CD4-positive, alpha-beta T cell (primary cell): Measurements from ENCODE around the gene GFOD1. TPM values are rescaled to one million over a fixed set of nuclear protein-coding genes. Genes with fewer than 3 reads are reported as not detected.
A peak's percentile ranks its signal among the peaks of the same experiment; 100 is the strongest.

Experiments
- ATAC-seq: fragments of 200-7000 bp; cut with Tn5 transposase; one replicate; pipeline ENCODE4 v1.10.0; 2022; ENCODE audit warnings: mild to moderate bottlenecking; ENCODE audit not compliant: poor library complexity
- CTCF ChIA-PET: fragments of 350-600 bp; sonication (Branson Sonifier 250); formaldehyde crosslinking; loops from one replicate; lab custom pipeline; 2021; ENCODE audit warnings: antibody characterized with exemption, inconsistent platforms; lab: Charles Lee
- POLR2A ChIA-PET: fragments of 350-600 bp; sonication (Branson Sonifier 250); formaldehyde crosslinking; loops from one replicate; lab custom pipeline; 2021; ENCODE audit warnings: antibody characterized with exemption, inconsistent platforms; lab: Charles Lee
- DNase-seq, 14 experiments: peaks; one replicate each; pipeline ENCODE4 v3.0.0-alpha.2; 2013 to 2020; ENCODE audit warnings: mixed read lengths in 2 of 14
- H3K27ac ChIP-seq, 2 donors: one replicate each; pipeline versions ENCODE4 v1.5.1 to v1.7.0; 2013; ENCODE audit warnings: low read length in 2 of 2, low read depth in 1 of 2, mild to moderate bottlenecking in 1 of 2
- H3K27me3 ChIP-seq, 2 experiments: 1 replicate in 1 of 2; 2 replicates in 1 of 2; pipeline versions ENCODE4 v1.6.1 to v1.7.0; 2013; ENCODE audit warnings: low read length in 2 of 2, control low read depth in 1 of 2, mild to moderate bottlenecking in 1 of 2, moderate library complexity in 1 of 2; ENCODE audit not compliant: insufficient read depth in 2 of 2, control insufficient read depth in 1 of 2
- H3K36me3 ChIP-seq: one replicate; pipeline ENCODE4 v1.6.1; 2013; ENCODE audit warnings: low read length, control low read depth; ENCODE audit not compliant: insufficient read depth
- H3K4me1 ChIP-seq: one replicate; pipeline ENCODE4 v1.6.1; 2013; ENCODE audit warnings: low read length, control low read depth; ENCODE audit not compliant: insufficient read depth
- H3K4me3 ChIP-seq: one replicate; pipeline ENCODE4 v1.5.1; 2013; ENCODE audit warnings: mild to moderate bottlenecking, low read length, moderate library complexity
- H3K9me3 ChIP-seq, 2 experiments: 1 replicate in 1 of 2; 2 replicates in 1 of 2; pipeline versions ENCODE4 v1.6.1 to v1.7.0; 2013; ENCODE audit warnings: low read length in 2 of 2, mild to moderate bottlenecking in 2 of 2, control low read depth in 1 of 2, moderate library complexity in 1 of 2; ENCODE audit not compliant: control insufficient read depth in 1 of 2, insufficient read depth in 1 of 2
- H3K27ac Mint-ChIP-seq: one replicate; pipeline ENCODE4 v1.8.0; 2020; ENCODE audit warnings: mixed read lengths
- H3K27me3 Mint-ChIP-seq: one replicate; pipeline ENCODE4 v1.8.0; 2021; ENCODE audit warnings: mixed read lengths
- H3K36me3 Mint-ChIP-seq: one replicate; pipeline ENCODE4 v1.8.0; 2021; ENCODE audit warnings: low read depth, mixed read lengths
- H3K4me1 Mint-ChIP-seq: one replicate; pipeline ENCODE4 v1.8.0; 2021; ENCODE audit warnings: low read depth, mixed read lengths
- H3K4me3 Mint-ChIP-seq: one replicate; pipeline ENCODE4 v1.8.0; 2020; ENCODE audit warnings: mild to moderate bottlenecking, mixed read lengths
- H3K9me3 Mint-ChIP-seq: one replicate; pipeline ENCODE4 v1.8.0; 2020; ENCODE audit warnings: mixed read lengths
- intact Hi-C, 2 experiments: fragments of 100-400 bp; cut with DNase I in 1 of 2; cut with micrococcal nuclease in 1 of 2; formaldehyde crosslinking; loops; one replicate each; pipeline versions ENCODE4 v1.15.1 to v1.9.0; 2023 to 2025; cut with DNase I, micrococcal nuclease
- total RNA-seq, 174 experiments: library from RNA in 2 of 174; stranded (reverse) in 2 of 174; gene quantifications; one replicate each; pipeline ENCODE4 v1.2.3 and lab custom pipeline; 2021 to 2026
- TF ChIP-seq, protein P1 (sequence below): fragments of 200-600 bp; IDR thresholded peaks from one replicate; pipeline ENCODE4 v1.8.0; 2022; ENCODE audit warnings: antibody characterized with exemption, mild to moderate bottlenecking

Gene GFOD1
- total RNA-seq, 2 experiments from 2014 or later = 1.3 to 2.0 TPM

DNA sequence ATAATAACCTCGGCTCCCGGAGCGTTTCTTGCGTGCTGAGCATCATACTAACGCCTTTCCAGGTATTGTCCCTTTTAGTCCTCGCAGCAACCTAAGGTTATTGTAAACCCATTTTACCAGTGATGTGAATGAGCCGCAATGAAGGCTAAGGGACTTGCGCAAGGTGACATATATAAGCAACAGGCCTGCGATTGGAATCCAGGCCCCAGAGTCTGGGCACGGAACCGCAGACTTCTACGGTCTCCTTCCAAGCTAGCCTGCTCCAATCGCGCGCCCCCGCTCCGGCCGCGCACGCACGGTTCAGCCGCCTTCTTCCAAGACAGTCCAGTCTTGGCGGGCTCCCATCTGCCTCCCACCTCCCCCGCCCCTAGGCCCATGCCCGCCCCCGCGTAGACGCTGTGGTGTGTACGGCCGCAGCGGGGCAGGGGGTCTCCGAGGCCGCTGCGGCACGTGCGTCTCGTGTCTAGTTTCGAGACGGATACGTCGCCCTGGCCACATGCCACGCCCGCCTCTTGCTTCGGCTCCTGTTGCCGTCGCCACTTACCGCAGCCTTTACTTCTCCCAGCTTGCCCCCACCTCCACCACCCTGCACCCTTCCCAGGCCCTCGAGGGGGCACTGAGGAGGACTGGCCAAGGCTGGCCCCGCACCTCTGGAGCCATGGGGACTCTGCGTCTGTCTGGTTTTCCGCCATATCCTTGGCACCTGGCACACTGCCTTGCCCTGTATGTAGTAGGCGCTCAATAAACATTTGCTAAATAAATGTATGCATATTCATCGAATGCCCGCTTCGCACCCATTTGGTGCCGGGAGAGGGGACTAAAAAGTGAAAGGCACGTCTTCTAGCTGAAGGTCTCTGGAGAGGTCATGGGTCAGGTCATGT, 855 bp upstream of the GFOD1 start:
- no peaks in the 10 kb centered on the region for H3K9me3 Mint-ChIP-seq
- Histone ChIP-seq H3K36me3 (no peaks in the 10 kb centered on the region), H3K9me3 (no peaks in the 10 kb centered on the region), H3K27me3 (peaks cover 0 to 5% of the 10 kb centered on the region in 2 experiments), H3K4me1 (peaks cover 25% of the 10 kb centered on the region), H3K4me3 (peak overlapping the region; percentile 67), H3K27ac (no peak overlapping the region)
- H3K4me3 Mint-ChIP-seq = peak overlapping the region; percentile 94
- ATAC-seq = no peak
- ChIA-PET POLR2A (interaction anchor here (0.9 to 1.6 kb wide), 4 partner anchors 37 to 585 kb away, joined by 3 to 4 read pairs (median 3); partner anchors contain the start of genes SIRT5 and TBC1D7), CTCF (no interaction called here)
- peaks cover 9% of the 10 kb centered on the region for H3K27me3 Mint-ChIP-seq
- H3K4me1 Mint-ChIP-seq = peaks cover 29% of the 10 kb centered on the region
- peak overlapping the region; percentile 54 for H3K27ac Mint-ChIP-seq
- H3K36me3 Mint-ChIP-seq = no peaks in the 10 kb centered on the region
- intact Hi-C loops = loop anchor here (5.0 kb wide), 3 partner anchors 151 to 629 kb away; partner anchors contain the start of gene CD83 (in 1 of the 2)
- TF ChIP-seq, protein P1, sequence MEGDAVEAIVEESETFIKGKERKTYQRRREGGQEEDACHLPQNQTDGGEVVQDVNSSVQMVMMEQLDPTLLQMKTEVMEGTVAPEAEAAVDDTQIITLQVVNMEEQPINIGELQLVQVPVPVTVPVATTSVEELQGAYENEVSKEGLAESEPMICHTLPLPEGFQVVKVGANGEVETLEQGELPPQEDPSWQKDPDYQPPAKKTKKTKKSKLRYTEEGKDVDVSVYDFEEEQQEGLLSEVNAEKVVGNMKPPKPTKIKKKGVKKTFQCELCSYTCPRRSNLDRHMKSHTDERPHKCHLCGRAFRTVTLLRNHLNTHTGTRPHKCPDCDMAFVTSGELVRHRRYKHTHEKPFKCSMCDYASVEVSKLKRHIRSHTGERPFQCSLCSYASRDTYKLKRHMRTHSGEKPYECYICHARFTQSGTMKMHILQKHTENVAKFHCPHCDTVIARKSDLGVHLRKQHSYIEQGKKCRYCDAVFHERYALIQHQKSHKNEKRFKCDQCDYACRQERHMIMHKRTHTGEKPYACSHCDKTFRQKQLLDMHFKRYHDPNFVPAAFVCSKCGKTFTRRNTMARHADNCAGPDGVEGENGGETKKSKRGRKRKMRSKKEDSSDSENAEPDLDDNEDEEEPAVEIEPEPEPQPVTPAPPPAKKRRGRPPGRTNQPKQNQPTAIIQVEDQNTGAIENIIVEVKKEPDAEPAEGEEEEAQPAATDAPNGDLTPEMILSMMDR = no peak
- peak in 4 of 14 experiments; percentile 5 to 58 (median 31) for DNase-seq

DNA sequence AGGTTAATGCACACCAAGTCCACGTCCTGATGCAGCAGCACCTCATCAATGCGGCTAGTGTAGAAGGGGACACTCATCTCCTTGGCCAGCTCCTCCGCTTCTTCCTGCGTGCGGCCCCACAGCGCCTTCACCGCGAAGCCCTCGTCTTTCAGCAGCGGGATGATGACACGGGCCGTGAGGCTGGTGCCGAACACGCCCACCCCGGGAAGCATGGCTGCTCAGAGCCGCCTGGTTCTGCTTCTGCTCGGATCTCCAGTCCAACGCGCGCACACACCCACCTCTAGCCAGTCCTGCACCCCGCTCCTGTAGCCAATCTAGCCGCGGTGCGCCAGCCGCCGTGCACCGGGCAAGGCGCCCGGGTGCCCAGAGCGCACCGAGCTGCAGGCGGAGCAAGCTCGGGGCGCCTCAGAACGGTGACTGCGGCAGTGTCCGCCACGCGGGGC, 700 bp downstream of the GFOD1 start:
- intact Hi-C loops = loop anchor here (1.0 to 5.0 kb wide), 6 partner anchors 30 to 631 kb away; partner anchors contain the start of genes CD83 (in 1 of the 2) and SIRT5 (in 1 of the 2)
- TF ChIP-seq, protein P1 = no peak
- peaks cover 25% of the 10 kb centered on the region for H3K4me1 ChIP-seq
- no peaks in the 10 kb centered on the region for H3K9me3 Mint-ChIP-seq
- peaks cover 0 to 5% of the 10 kb centered on the region in 2 experiments for H3K27me3 ChIP-seq
- peaks cover 9% of the 10 kb centered on the region for H3K27me3 Mint-ChIP-seq
- no peak overlapping the region for H3K27ac ChIP-seq
- H3K36me3 Mint-ChIP-seq = no peaks in the 10 kb centered on the region
- DNase-seq (peak; percentile 17 to 76 (median 37)), ATAC-seq (peak; percentile 64)
- H3K9me3 ChIP-seq = no peaks in the 10 kb centered on the region
- H3K4me1 Mint-ChIP-seq = peaks cover 29% of the 10 kb centered on the region
- H3K27ac Mint-ChIP-seq = peak overlapping the region; percentile 66
- peak overlapping the region; percentile 84 for H3K4me3 Mint-ChIP-seq
- CTCF ChIA-PET = interaction anchor here (1.3 kb wide), 1 partner anchor 33 kb away, joined by 3 read pairs; no protein-coding TSS in a partner anchor
- POLR2A ChIA-PET = interaction anchor here (0.9 to 1.6 kb wide), 5 partner anchors 33 to 587 kb away, joined by 3 to 7 read pairs (median 3); partner anchors contain the start of gene SIRT5
- peak overlapping the region; percentile 67 for H3K4me3 ChIP-seq
- no peaks in the 10 kb centered on the region for H3K36me3 ChIP-seq

DNA sequence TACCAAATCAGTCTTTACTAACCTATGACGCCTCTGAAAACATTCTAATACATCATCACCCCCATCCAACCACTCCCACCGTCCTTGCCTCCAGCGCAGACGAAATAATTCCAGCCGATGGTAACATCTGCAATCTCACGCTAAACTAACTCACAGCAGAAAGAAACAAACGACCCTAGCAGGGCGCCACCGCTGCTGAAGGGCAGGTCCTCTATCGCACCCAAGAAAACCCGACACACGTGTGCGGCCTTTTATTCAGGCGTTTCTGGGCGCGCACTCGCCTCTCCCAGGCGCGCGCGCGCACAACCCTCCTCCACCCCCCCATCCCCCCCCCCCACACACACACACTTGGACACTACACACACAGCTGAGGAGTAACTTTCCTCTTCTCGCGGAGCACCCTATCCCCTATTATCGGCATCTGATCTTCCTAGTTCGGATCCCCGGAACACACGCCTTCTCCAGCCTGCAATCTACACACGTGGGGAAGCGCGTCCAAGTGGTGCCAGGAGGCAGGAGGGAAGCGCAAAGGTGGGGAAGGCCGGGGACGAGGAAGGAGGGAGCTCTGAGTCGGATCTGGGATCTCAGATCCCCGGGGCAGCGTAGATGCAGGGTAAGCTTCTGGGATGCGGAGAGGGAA, 1.4 kb downstream of the GFOD1 start:
- peak overlapping the region; percentile 66 for H3K27ac Mint-ChIP-seq
- no peak for ATAC-seq

More for the DNA sequence above, 1.4 kb downstream of the GFOD1 start:
- CTCF ChIA-PET = interaction anchor here (1.3 to 1.4 kb wide), 2 partner anchors 32 to 89 kb away, joined by 3 read pairs; partner anchors contain the start of gene SIRT5
- DNase-seq = peak in 6 of 14 experiments; percentile 11 to 60 (median 34)
- peaks cover 14% of the 10 kb centered on the region for H3K27me3 Mint-ChIP-seq
- intact Hi-C loops = loop anchor here (2.0 to 5.0 kb wide), 5 partner anchors 29 to 631 kb away; partner anchors contain the start of gene CD83 (in 1 of the 2)
- TF ChIP-seq, protein P1 = no peak
- peak overlapping the region; percentile 84 for H3K4me3 Mint-ChIP-seq
- H3K27ac ChIP-seq = no peak overlapping the region
- peaks cover 29% of the 10 kb centered on the region for H3K4me1 Mint-ChIP-seq
- peaks cover 25% of the 10 kb centered on the region for H3K4me1 ChIP-seq
- POLR2A ChIA-PET = interaction anchor here (0.9 to 1.3 kb wide), 4 partner anchors 32 to 89 kb away, joined by 3 to 7 read pairs (median 4); partner anchors contain the start of gene SIRT5
- H3K9me3 ChIP-seq = no peaks in the 10 kb centered on the region
- no peaks in the 10 kb centered on the region for H3K36me3 ChIP-seq
- peaks cover 0 to 5% of the 10 kb centered on the region in 2 experiments for H3K27me3 ChIP-seq
- H3K9me3 Mint-ChIP-seq = no peaks in the 10 kb centered on the region
- peak overlapping the region; percentile 67 for H3K4me3 ChIP-seq
- no peaks in the 10 kb centered on the region for H3K36me3 Mint-ChIP-seq
